Anterior cingulate cortex (tissue), 58 donors: Measurements from ENCODE around the gene NT5C3B.
"Not testable (repeated sequence)": the region's sequence is repeated elsewhere in the genome, so short reads cannot be mapped to it uniquely, and the experiment has no call there.

Experiments
- DNase-seq, 58 donors: peaks; one replicate each; lab custom pipeline; 2025; lab: John Stamatoyannopoulos, UW

NT5C3B gene

DNA sequence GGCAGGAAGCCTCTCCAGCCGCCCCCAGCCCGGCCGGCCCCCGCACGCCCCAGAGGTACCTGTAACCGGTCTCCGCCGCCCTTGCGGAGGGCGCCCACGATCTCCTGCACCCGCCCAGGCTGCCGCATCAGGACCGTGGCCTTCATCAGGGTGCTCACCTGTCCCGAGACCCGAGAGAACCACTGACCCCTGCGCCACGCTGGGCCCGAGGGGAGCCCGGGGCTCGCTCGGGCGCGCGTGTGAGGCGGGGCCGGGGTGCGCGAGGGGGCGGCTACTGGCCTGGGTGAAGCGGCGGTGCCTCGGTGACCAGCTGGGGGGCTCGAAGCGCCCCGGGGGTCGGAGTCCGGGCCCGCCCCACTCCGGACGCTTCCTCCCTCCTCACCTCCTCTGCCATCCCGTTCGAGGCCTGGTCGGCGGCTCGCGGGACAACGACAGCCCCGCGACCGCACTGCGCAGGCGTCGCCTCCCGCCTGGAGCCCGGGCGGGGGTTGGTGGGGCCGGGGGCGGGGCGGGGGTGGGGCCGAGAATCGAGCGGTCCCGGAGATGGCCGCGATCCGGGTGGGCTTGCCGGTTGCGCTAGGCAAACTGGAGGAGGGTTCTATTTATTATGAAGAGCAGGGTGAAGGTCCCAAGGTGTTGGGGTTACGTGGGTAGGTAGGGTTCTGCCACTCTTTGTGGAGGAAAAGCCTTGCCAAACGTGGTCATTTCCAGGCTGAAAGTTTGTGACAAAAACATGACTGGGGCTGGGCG, at the start of gene NT5C3B:
NT5C3B (minus strand) TSS at position 433 of the 750 bp plus-strand sequence; CDS start at position 394, 39 bp downstream.
- peak in 51 of 58 donors; percentile 5 to 67 (median 41) for DNase-seq

DNA sequence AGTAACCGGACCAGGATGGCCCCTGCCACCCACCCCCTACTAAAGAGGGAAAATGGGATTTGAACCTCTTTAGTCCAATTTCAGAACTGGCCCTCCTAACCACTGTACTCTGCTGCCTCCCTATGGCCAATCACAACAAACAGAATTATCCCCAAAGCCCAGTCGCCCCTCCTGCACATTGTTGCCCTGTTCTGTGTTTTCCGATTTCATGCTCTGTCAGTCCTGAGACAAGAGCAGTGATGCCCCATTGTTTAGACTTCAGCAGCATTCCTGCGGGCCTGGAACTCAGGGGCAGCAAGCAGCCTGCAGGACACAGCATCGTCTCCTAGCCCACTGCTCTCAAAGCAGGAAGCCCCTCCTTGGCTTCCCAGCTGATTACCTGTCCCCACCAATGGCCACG, 49.7 kb upstream of the NT5C3B start:
- DNase-seq, result peak in 2 of 58 donors; percentile 1 to 5

GRCh38 chr17:41882756-41883155, 46.7 kb upstream of the NT5C3B start:
- no peak for DNase-seq

GRCh38 chr17:41880130-41880529, 44.1 kb upstream of the NT5C3B start:
- no peak for DNase-seq

- DNase-seq, result not testable (repeated sequence)
Observed at GRCh38 chr17:41874293-41874670, 38.2 kb upstream of the NT5C3B start.

DNA sequence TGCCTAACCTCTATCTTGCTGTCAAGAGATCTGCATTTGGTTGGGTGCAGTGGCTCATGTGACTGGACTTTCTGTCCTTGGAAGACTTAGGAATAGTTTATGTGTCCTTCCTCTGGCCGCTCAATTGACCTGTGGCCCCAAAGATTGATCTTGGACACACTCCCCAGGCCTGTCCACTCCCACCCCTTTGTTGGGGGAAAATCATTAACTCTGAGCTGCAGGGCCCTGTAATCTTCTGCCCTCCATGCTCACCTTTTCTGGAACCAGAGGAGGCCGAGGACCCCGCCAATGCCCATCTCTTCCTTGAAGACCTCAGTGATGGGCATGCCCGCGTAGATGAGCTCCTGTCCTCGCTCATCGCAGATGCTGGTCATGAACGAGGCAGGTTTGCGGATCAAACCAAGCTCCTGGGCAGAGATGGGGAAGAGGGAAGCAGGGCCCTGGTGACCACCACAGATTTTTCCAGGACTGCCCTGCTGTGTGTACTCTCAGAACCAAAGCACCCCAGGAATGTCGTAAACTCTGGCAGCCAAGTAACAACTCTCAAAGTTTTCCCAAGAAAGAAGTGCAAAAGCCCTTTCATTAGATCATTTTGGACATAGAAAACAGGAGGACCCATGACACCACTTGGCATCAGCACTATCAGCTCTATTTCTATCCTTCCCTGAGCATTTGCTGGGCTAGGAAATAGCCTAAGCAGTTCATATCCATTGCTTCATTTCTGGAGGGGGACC, 37.7 kb upstream of the NT5C3B start:
- no peak for DNase-seq

DNA sequence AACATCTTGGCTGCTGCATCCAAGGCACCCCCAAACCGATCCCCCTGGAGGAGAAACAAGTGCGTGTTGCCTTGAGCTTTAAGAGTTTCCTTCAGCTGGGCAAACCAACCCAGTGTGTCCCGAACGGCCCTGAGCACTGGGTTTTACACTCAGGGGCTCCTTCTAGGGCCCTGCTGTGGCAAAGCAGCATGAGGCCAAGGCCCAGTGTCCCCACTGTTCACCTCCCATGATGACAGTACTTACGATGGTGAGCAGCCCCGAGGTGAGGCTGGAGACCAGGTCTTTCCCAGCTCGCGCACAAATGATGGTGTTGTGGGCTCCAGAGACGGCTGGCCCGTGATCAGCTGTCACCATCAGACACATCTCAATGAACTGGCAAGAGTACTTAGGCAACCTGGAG, 35.8 kb upstream of the NT5C3B start:
- no peak for DNase-seq

- DNase-seq, result peak in 14 of 58 donors; percentile 1 to 62 (median 15)
Observed at GRCh38 chr17:41870627-41871026, 34.6 kb upstream of the NT5C3B start.

DNA sequence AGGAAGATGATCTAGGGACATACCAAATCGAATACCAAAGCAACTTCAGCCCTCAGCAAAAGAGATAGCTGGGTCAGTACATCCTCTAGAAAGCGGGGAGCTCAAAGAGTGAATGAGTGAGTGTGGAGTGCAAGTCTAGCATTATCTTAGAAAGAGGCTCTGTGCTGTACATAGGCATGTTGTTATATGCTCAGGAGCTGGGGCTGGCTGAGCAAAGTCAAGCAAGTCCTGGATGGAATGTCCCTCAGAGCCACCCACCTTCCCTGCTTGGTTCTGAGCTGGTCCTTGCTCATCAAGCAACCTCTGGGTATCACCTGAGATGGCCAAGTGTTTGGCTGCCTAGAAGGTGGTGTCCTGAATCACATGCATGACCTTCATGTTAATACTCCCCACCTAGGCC, 34.1 kb upstream of the NT5C3B start:
- DNase-seq, result no peak

- DNase-seq, result no peak
Observed at GRCh38 chr17:41869426-41869825, 33.4 kb upstream of the NT5C3B start.

- no peak for DNase-seq
Observed at GRCh38 chr17:41868568-41868967, 32.5 kb upstream of the NT5C3B start.

DNA sequence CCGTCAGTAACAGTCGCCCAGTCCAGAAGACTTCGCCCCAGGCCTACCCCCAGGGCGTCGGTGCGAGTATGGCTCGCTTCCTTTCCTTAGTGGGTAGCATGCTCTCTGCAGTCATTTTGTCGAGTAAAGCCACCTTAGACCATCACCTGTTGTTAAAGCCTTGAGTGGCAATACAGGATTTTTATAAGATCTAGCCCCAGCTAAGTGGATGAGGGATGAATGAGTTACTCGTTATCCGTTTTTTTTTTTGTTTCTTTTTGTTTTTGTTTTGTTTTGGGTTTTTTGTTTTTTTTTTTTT, 29.5 kb upstream of the NT5C3B start:
- DNase-seq, result no peak

DNA sequence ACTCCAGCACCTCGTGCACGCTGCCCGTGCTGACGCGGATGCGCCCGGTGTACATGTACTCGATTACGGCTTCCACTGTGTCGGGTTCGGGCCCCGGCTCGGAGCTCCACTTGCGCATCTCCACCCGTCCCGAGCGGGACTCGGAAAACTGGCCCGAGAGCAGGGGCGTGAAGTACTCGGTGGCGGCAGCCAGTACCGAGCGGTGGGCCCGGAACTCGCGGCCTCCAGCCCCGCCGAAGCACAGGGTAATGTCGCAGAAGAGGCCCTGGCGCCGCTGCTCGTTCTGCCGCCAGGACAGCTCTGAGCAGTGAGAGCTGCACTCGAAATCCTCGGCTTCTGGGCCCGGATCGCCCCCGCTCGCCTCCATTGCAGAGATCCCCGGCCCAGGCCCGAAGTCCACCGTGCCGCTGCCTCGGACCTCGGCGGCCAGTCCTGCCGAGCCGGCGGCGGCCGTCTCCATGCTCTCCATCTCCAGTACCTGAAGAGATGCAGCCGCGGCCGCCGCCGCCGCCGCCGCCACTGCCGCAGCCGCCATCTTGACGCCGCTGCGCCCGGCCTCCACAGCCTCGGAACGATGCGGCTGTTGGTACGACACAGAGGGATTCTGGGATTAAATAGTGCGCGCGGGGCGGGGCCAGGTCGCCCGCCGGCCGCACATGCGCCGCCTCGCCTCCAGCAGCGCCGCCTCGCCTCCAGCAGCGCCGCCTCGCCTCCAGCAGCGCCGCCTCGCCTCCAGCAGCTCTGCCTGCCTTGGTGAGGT, 29.0 kb upstream of the NT5C3B start, which contains the start of gene KLHL11:
KLHL11 (minus strand) TSS at position 588 of the 760 bp plus-strand sequence; CDS start at position 535, 53 bp downstream.
- peak; percentile 15 to 92 (median 82) for DNase-seq

- DNase-seq, result peak in 9 of 58 donors; percentile 27 to 63 (median 53)
Observed at GRCh38 chr17:41864498-41864835, 28.4 kb upstream of the NT5C3B start.

DNA sequence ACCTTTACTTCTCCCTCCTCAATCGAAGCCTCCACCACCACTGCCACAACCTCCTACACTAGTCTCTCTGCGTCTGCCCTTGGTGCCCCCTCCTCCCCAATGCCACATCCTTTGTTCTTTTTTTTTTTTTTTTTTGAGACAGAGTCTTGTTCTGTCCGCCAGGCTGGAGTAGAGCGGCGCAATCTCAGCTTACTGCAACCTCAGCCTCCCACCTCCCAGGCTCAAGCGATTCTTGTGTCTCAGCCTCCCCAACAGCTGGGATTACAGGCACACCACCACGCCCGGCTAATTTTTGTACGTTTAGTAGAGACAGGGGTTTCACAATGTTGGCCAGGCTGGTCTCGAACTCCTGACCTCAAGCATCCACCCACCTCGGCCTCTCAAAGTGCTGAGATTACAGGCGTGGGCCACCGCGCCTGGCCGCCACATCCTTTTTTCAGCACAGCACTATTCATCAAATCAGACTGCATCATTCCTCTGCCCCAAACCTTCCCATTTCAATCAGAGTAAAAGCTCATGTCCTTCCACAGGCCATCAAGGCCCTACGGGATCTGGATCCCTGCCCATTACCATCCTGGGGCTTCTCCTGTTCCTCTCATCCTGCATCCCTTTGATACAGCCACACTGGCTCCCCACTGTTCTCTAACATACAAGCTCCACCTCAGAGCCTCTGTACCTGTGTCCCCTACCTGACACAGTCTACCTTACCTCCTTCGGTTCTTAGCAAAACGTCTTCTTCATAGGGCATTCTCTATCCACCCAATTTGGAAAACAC, 27.2 kb upstream of the NT5C3B start:
- DNase-seq, result peak in 2 of 58 donors; percentile 2 to 9

- no peak for DNase-seq
Observed at GRCh38 chr17:41860254-41860931, 24.4 kb upstream of the NT5C3B start.

- DNase-seq, result not testable (repeated sequence)
Observed at GRCh38 chr17:41851382-41851781, 15.3 kb upstream of the NT5C3B start.

- no peak for DNase-seq
Observed at GRCh38 chr17:41849251-41849990, 13.4 kb upstream of the NT5C3B start.

- DNase-seq, result no peak
Observed at GRCh38 chr17:41848788-41849187, 12.8 kb upstream of the NT5C3B start.
